K562 (cell line): Measurements from ENCODE around the gene TTBK1. TPM values are rescaled to one million over a fixed set of nuclear protein-coding genes. Genes with fewer than 3 reads are reported as not detected.

Source experiments
- ADNP ChIP-seq: fragments of 200-800 bp; sonication (Bioruptor generic); IDR thresholded peaks from 2 replicates; pipeline ENCODE4 v1.6.1; 2016; ENCODE audit warnings: missing genetic modification characterization, missing compliant biosample characterization
- FOXA1 ChIP-seq: fragments of 450-650 bp; IDR thresholded peaks from 2 replicates; pipeline ENCODE4 v1.6.1; 2016; ENCODE audit warnings: mild to moderate bottlenecking, borderline replicate concordance
- GATAD2A ChIP-seq: fragments of 450-650 bp; IDR thresholded peaks from 2 replicates; pipeline ENCODE4 v1.6.1; 2017
- MAFF ChIP-seq: IDR thresholded peaks from 2 replicates; pipeline ENCODE4 v1.6.1; 2012; ENCODE audit warnings: low read length, improper control_type of control experiment
- MAFK ChIP-seq: IDR thresholded peaks from 2 replicates; pipeline ENCODE4 v1.6.1; 2011; ENCODE audit warnings: low read length, improper control_type of control experiment
- NR2F6 ChIP-seq: fragments of 450-650 bp; formaldehyde crosslinking; IDR thresholded peaks from 2 replicates; pipeline ENCODE4 v1.4.0; 2020; ENCODE audit warnings: mild to moderate bottlenecking
- POLR2H ChIP-seq: IDR thresholded peaks from 2 replicates; pipeline ENCODE4 v1.6.1; 2016; ENCODE audit warnings: missing genetic modification characterization, low read depth, mild to moderate bottlenecking, control low read depth, missing compliant biosample characterization, moderate library complexity
- SRSF3 ChIP-seq: fragments of 200-400 bp; formaldehyde crosslinking; IDR thresholded peaks from 2 replicates; pipeline ENCODE4 v1.6.1; 2016; ENCODE audit warnings: mild to moderate bottlenecking, low read length, moderate library complexity; ENCODE audit not compliant: insufficient read depth
- ZFP36 ChIP-seq: fragments of 150-350 bp; IDR thresholded peaks from 2 replicates; pipeline ENCODE4 v1.6.1; 2018; ENCODE audit warnings: low read length, low read depth; ENCODE audit not compliant: partially characterized antibody
- ZNF146 ChIP-seq: IDR thresholded peaks from one replicate; pipeline ENCODE4 v1.6.1; 2018; ENCODE audit warnings: missing compliant biosample characterization; ENCODE audit not compliant: unreplicated experiment
- ZNF316 ChIP-seq: fragments of 450-650 bp; IDR thresholded peaks from 2 replicates; pipeline ENCODE4 v1.6.1; 2016
- ZNF740 ChIP-seq, 3 experiments: fragments of 200-800 bp in 1 of 3; sonication (Bioruptor generic) in 1 of 3; sonication (generic) in 1 of 3; formaldehyde crosslinking in 1 of 3; IDR thresholded peaks; 2 replicates each; pipeline versions ENCODE4 v1.6.1 to v1.8.0; 2016 to 2022; ENCODE audit warnings: mild to moderate bottlenecking in 2 of 3, missing compliant biosample characterization in 2 of 3, missing genetic modification characterization in 2 of 3, missing genetic modification reagents in 1 of 3
- polyA plus RNA-seq, 8 experiments: library from polyadenylated mRNA; depleted of rRNA in 4 of 8; stranded (reverse) in 5 of 8; unstranded in 3 of 8; fragments of >200 nt; fragmentation: Nextera tagmentation in 2 of 8; fragmentation: Illumina TruSeq in 1 of 8; extraction: Ambion mirVana in 2 of 8; extraction: Trizol in 1 of 8; gene quantifications; 2 replicates each; pipeline versions ENCODE4 v1.2.1 to v1.2.3, GENCODE V29; 2011 to 2014; ENCODE audit warnings: inconsistent platforms in 1 of 8, missing spikeins in 1 of 8
- total RNA-seq, 7 experiments: library from RNA; depleted of rRNA in 6 of 7; stranded (reverse); fragments of >200 nt in 6 of 7; fragmentation: Illumina TruSeq in 2 of 7; extraction: Trizol in 2 of 7; gene quantifications; 2 replicates each; pipeline versions ENCODE4 v1.2.1 to v1.2.3, GENCODE V29; 2011 to 2021; ENCODE audit warnings: low replicate concordance in 1 of 7
- TF ChIP-seq, protein P1 (sequence below): fragments of 450-650 bp; formaldehyde crosslinking; IDR thresholded peaks from 2 replicates; pipeline ENCODE4 v1.4.0; 2020; ENCODE audit warnings: mild to moderate bottlenecking
- TF ChIP-seq, protein P2 (sequence below): sonication (generic); formaldehyde crosslinking; IDR thresholded peaks from 2 replicates; pipeline ENCODE4 v1.8.0; 2022; ENCODE audit warnings: mild to moderate bottlenecking, missing genetic modification reagents

TTBK1 gene
- total and polyA plus RNA-seq, 9 of the 15 experiments (the other 6 are each of a cell fraction or from before 2014, with no cell fraction given): not detected

- TF ChIP-seq, protein P1, sequence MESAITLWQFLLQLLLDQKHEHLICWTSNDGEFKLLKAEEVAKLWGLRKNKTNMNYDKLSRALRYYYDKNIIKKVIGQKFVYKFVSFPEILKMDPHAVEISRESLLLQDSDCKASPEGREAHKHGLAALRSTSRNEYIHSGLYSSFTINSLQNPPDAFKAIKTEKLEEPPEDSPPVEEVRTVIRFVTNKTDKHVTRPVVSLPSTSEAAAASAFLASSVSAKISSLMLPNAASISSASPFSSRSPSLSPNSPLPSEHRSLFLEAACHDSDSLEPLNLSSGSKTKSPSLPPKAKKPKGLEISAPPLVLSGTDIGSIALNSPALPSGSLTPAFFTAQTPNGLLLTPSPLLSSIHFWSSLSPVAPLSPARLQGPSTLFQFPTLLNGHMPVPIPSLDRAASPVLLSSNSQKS: no peak
- no peak for TF ChIP-seq ADNP (tag)
- TF ChIP-seq POLR2H (tag): peak; percentile 19; the same call in 1 of the 2 replicates
- TF ChIP-seq NR2F6 (CRISPR knock-in tag): no peak
- no peak for TF ChIP-seq ZNF740 (CRISPR knock-in tag; IDR thresholded peaks at IDR 0.05)
- TF ChIP-seq ZNF740 (tag; IDR thresholded peaks at IDR 0.05): no peak
- TF ChIP-seq MAFK: peak; percentile 81
- TF ChIP-seq MAFF: peak; percentile 87
- TF ChIP-seq SRSF3: no peak
- 0 out of 2 replicates have a peak, but pooled peaks have one; percentile 9 for TF ChIP-seq FOXA1
- TF ChIP-seq ZFP36: no peak
- TF ChIP-seq ZNF316: peak; percentile 97
- 0 out of 2 replicates have a peak, but pooled peaks have one; percentile 32 for TF ChIP-seq GATAD2A
- TF ChIP-seq, protein P2, sequence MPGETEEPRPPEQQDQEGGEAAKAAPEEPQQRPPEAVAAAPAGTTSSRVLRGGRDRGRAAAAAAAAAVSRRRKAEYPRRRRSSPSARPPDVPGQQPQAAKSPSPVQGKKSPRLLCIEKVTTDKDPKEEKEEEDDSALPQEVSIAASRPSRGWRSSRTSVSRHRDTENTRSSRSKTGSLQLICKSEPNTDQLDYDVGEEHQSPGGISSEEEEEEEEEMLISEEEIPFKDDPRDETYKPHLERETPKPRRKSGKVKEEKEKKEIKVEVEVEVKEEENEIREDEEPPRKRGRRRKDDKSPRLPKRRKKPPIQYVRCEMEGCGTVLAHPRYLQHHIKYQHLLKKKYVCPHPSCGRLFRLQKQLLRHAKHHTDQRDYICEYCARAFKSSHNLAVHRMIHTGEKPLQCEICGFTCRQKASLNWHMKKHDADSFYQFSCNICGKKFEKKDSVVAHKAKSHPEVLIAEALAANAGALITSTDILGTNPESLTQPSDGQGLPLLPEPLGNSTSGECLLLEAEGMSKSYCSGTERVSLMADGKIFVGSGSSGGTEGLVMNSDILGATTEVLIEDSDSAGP (CRISPR knock-in tag): no peak
- TF ChIP-seq ZNF146 (CRISPR knock-in tag): no peak
These were observed 36.0 kb upstream of the TTBK1 start (continued) for GRCh38 chr6:43207286-43207685.
